NOMO-1 treated with DMSO at 0.1 percent for 48 hours (cell line): Measurements from ENCODE around the gene NUP93.
"Not testable (repeated sequence)": the region's sequence is repeated elsewhere in the genome, so short reads cannot be mapped to it uniquely, and the experiment has no call there.

ENCODE experiments used
- DNase-seq: peaks from one replicate; lab custom pipeline; 2025; ENCODE audit not compliant: unreplicated experiment; lab: John Stamatoyannopoulos, UW

The NUP93 gene

GRCh38 chr16:56774016-56774680 lies 44.2 kb downstream of the NUP93 start:
- no peak for DNase-seq

GRCh38 chr16:56775162-56775561 lies 45.2 kb downstream of the NUP93 start:
- DNase-seq, result no peak

- no peak for DNase-seq
These were observed 46.6 kb downstream of the NUP93 start for GRCh38 chr16:56776562-56776961.

- DNase-seq, result no peak
These were observed 47.1 kb downstream of the NUP93 start for GRCh38 chr16:56777001-56777400.

GRCh38 chr16:56777482-56777881 lies 47.6 kb downstream of the NUP93 start:
- no peak for DNase-seq

GRCh38 chr16:56779906-56780305 lies 50.0 kb downstream of the NUP93 start:
- DNase-seq, result no peak

GRCh38 chr16:56780646-56781045 lies 50.7 kb downstream of the NUP93 start:
- DNase-seq, result peak; percentile 8

- no peak for DNase-seq
These were observed 51.6 kb downstream of the NUP93 start for GRCh38 chr16:56781528-56781961.

GRCh38 chr16:56783344-56783743 lies 53.4 kb downstream of the NUP93 start:
- no peak for DNase-seq

- no peak for DNase-seq
These were observed 55.4 kb downstream of the NUP93 start for GRCh38 chr16:56785317-56785716.

- no peak for DNase-seq
These were observed 57.2 kb downstream of the NUP93 start for GRCh38 chr16:56787167-56787566.

- no peak for DNase-seq
These were observed 58.5 kb downstream of the NUP93 start for GRCh38 chr16:56788435-56788834.

GRCh38 chr16:56789360-56789759 lies 59.4 kb downstream of the NUP93 start:
- peak; percentile 7 for DNase-seq

GRCh38 chr16:56792967-56793366 lies 63.0 kb downstream of the NUP93 start:
- peak; percentile 8 for DNase-seq

GRCh38 chr16:56793492-56793891 lies 63.6 kb downstream of the NUP93 start:
- peak; percentile 1 for DNase-seq

- DNase-seq, result no peak
These were observed 65.1 kb downstream of the NUP93 start for GRCh38 chr16:56795011-56795410.

GRCh38 chr16:56797038-56797437 lies 67.1 kb downstream of the NUP93 start:
- not testable (repeated sequence) for DNase-seq

GRCh38 chr16:56797861-56798260 lies 67.9 kb downstream of the NUP93 start:
- DNase-seq, result no peak

GRCh38 chr16:56798955-56799354 lies 69.0 kb downstream of the NUP93 start:
- no peak for DNase-seq

- no peak for DNase-seq
These were observed 70.4 kb downstream of the NUP93 start for GRCh38 chr16:56800355-56800754.

GRCh38 chr16:56801762-56802161 lies 71.8 kb downstream of the NUP93 start:
- no peak for DNase-seq

- no peak for DNase-seq
These were observed 77.2 kb downstream of the NUP93 start for GRCh38 chr16:56807011-56807675.

- not testable (repeated sequence) for DNase-seq
These were observed 77.7 kb downstream of the NUP93 start for GRCh38 chr16:56807676-56808067.
